Fibroblast of lung (primary cell): ENCODE data around the gene CBR3. TPM values are rescaled to one million over a fixed set of nuclear protein-coding genes. Genes with fewer than 3 reads are reported as not detected.

Experiments used
- DNase-seq, 2 donors: peaks; one replicate each; pipeline versions ENCODE4 v3.0.0 to v3.0.0-alpha.2; 2010; ENCODE audit warnings: low read depth in 2 of 2
- H2AFZ ChIP-seq: 2 replicates; pipeline ENCODE4 v1.5.1; 2012; ENCODE audit warnings: low read length, control low read depth, inconsistent platforms
- H3K27ac ChIP-seq: 2 replicates; pipeline ENCODE4 v1.5.1; 2011; ENCODE audit warnings: low read length, control low read depth; ENCODE audit not compliant: insufficient read depth
- H3K27me3 ChIP-seq: 2 replicates; pipeline ENCODE4 v1.5.1; 2011; ENCODE audit warnings: mild to moderate bottlenecking, low read length; ENCODE audit not compliant: control insufficient read depth, insufficient read depth
- H3K36me3 ChIP-seq: 2 replicates; pipeline ENCODE4 v1.5.1; 2011; ENCODE audit warnings: low read length; ENCODE audit not compliant: control insufficient read depth, insufficient read depth
- H3K4me1 ChIP-seq: 2 replicates; pipeline ENCODE4 v1.5.1; 2011; ENCODE audit warnings: low read length; ENCODE audit not compliant: control insufficient read depth, insufficient read depth; ENCODE audit errors: extremely low read depth
- H3K4me2 ChIP-seq: 2 replicates; pipeline ENCODE4 v1.5.1; 2011; ENCODE audit warnings: low read length, control low read depth; ENCODE audit not compliant: insufficient read depth; ENCODE audit errors: extremely low read depth
- H3K4me3 ChIP-seq, 4 experiments: fragments of 200-600 bp in 1 of 4; sonication (generic) in 1 of 4; replicated peaks in 1 of 4; 2 replicates each; pipeline ENCODE4 v1.5.1; 2011 to 2016; ENCODE audit warnings: low read length in 4 of 4, low read depth in 3 of 4, mild to moderate bottlenecking in 3 of 4, control low read depth in 2 of 4, inconsistent platforms in 1 of 4, mixed read lengths in 1 of 4; ENCODE audit not compliant: insufficient read depth in 1 of 4; ENCODE audit errors: control extremely low read depth in 1 of 4
- H3K79me2 ChIP-seq: 2 replicates; pipeline ENCODE4 v1.5.1; 2012; ENCODE audit warnings: mild to moderate bottlenecking, low read length, inconsistent platforms; ENCODE audit not compliant: control insufficient read depth, insufficient read depth
- H3K9ac ChIP-seq: 2 replicates; pipeline ENCODE4 v1.5.1; 2011; ENCODE audit warnings: mild to moderate bottlenecking, low read length, control low read depth; ENCODE audit not compliant: insufficient read depth
- H3K9me3 ChIP-seq: 2 replicates; pipeline ENCODE4 v1.5.1; 2012; ENCODE audit warnings: low read depth, low read length; ENCODE audit not compliant: control insufficient read depth, insufficient read depth
- H4K20me1 ChIP-seq: 2 replicates; pipeline ENCODE4 v1.5.1; 2011; ENCODE audit warnings: low read length; ENCODE audit not compliant: control insufficient read depth, insufficient read depth; ENCODE audit errors: extremely low read depth
- EZH2 ChIP-seq: IDR thresholded peaks from 2 replicates; pipeline ENCODE4 v1.5.1; 2012; ENCODE audit warnings: low read length, control low read depth, mild to moderate bottlenecking; ENCODE audit errors: missing control alignments
- polyA plus RNA-seq, 2 donors: library from polyadenylated mRNA; depleted of rRNA in 1 of 2; stranded (reverse) in 1 of 2; unstranded in 1 of 2; fragments of >200 nt; gene quantifications; 2 replicates each; pipeline ENCODE4 v1.2.1, GENCODE V29; 2011 to 2012; ENCODE audit warnings: missing spikeins in 1 of 2
- total RNA-seq: library from RNA; depleted of rRNA; stranded (reverse); fragments of >200 nt; gene quantifications from 2 replicates; pipeline ENCODE4 v1.2.1, GENCODE V29; 2014
- TF ChIP-seq, protein P1 (sequence below), 2 donors: IDR thresholded peaks in 1 of 2; conservative IDR thresholded peaks in 1 of 2; 1 replicate in 1 of 2; 2 replicates in 1 of 2; pipeline ENCODE4 v1.5.1; 2011 to 2012; ENCODE audit warnings: low read length in 2 of 2, control low read depth in 1 of 2, inconsistent platforms in 1 of 2, low read depth in 1 of 2, mild to moderate bottlenecking in 1 of 2

CBR3 gene
- total and polyA plus RNA-seq, 2 donors (not counting 1 experiment from before 2014, with no cell fraction given), result 13.2 to 21.1 TPM

DNA sequence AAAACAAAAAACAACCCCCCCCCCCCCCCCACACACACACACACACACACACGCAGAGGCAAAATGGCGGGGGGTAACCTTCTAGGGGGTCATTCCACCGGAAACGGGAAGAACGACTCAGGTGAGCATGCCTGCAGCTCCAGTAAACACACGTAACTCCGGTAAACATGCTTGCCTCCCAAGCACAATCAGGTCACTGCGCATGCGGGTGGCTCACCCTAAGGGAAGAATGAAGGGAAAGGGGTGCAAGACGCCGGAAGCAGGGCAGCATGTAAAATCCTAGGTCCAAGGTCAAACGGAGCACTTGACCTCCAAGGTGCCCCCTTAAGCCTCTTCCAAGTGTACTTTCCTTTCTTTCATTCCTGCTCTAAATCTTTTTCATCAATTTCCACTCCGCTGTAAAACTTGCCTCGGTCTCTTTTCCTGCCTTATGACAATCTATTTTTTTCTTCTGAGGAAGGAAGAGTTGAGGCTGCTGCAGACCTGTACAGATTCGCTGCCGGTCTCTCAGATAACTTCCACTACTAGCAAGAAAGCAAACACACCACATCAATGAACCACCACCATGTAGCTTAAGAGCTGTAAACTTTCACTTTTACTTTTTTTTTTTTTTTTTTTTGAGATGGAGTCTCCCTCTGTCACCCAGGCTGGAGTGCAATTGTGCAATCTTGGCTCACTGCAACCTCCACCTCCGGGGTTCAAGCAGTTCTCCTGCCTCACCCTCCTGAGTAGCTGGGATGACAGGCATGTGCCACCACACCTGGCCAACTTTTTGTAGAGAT lies 21.0 kb upstream of the CBR3 start:
- H3K4me2 ChIP-seq, result peak overlapping the region; percentile 33
- H2AFZ ChIP-seq, result peak overlapping the region; percentile 36
- no peak overlapping the region for H3K4me3 ChIP-seq
- TF ChIP-seq, protein P1, sequence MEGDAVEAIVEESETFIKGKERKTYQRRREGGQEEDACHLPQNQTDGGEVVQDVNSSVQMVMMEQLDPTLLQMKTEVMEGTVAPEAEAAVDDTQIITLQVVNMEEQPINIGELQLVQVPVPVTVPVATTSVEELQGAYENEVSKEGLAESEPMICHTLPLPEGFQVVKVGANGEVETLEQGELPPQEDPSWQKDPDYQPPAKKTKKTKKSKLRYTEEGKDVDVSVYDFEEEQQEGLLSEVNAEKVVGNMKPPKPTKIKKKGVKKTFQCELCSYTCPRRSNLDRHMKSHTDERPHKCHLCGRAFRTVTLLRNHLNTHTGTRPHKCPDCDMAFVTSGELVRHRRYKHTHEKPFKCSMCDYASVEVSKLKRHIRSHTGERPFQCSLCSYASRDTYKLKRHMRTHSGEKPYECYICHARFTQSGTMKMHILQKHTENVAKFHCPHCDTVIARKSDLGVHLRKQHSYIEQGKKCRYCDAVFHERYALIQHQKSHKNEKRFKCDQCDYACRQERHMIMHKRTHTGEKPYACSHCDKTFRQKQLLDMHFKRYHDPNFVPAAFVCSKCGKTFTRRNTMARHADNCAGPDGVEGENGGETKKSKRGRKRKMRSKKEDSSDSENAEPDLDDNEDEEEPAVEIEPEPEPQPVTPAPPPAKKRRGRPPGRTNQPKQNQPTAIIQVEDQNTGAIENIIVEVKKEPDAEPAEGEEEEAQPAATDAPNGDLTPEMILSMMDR (conservative IDR thresholded peaks at IDR 0.05 in 1 of 2, IDR thresholded peaks at IDR 0.05 in 1 of 2; ENCODE audit: low read depth in 1 of 2, low read length in 2 of 2), result no peak
- no peak for TF ChIP-seq EZH2
- H3K79me2 ChIP-seq, result no peaks in the 10 kb centered on the region
- no peak for DNase-seq
- peaks cover 8% of the 10 kb centered on the region for H3K4me1 ChIP-seq
- H4K20me1 ChIP-seq, result no peaks in the 10 kb centered on the region
- H3K27me3 ChIP-seq, result no peaks in the 10 kb centered on the region
- H3K27ac ChIP-seq, result peak overlapping the region; percentile 66
- no peaks in the 10 kb centered on the region for H3K36me3 ChIP-seq
- no peak overlapping the region for H3K9ac ChIP-seq
- H3K9me3 ChIP-seq, result no peaks in the 10 kb centered on the region

DNA sequence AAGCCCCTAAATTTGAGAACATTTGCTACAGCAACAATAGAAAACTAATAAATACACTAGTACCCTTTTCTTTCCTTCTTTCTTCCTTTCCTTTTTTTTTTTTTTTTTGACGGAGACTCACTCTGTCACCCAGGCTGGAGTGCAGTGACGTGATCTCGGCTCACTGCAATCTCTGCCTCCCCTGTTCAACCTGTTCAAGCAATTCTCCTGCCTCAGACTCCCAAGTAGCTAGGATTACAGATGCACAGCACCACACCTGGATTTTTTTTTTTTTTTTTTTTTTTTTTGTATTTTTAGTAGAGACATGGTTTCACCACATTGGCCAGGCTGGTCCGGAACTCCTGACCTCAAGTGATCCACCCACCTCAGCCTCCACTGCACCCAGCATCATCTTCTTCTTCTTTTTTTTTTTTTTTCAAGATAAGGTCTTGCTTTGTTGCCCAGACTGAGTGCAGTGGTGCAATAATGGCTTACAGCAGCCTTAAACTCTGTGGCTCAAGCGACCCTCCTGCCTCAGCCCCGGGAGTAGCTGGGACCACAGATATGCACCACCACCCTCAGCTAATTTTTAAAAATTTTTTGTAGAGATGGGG lies 19.6 kb upstream of the CBR3 start:
- Histone ChIP-seq H3K36me3 (no peaks in the 10 kb centered on the region), H3K27me3 (no peaks in the 10 kb centered on the region), H3K9me3 (no peaks in the 10 kb centered on the region), H3K9ac (no peak overlapping the region), H3K4me2 (no peak overlapping the region), H4K20me1 (no peaks in the 10 kb centered on the region), H3K79me2 (no peaks in the 10 kb centered on the region), H2AFZ (no peak overlapping the region), H3K27ac (no peak overlapping the region), H3K4me3 (no peak overlapping the region), H3K4me1 (peaks cover 8% of the 10 kb centered on the region)
- DNase-seq, result no peak
- no peak for TF ChIP-seq EZH2
- TF ChIP-seq, protein P1 (conservative IDR thresholded peaks at IDR 0.05 in 1 of 2, IDR thresholded peaks at IDR 0.05 in 1 of 2; ENCODE audit: low read depth in 1 of 2, low read length in 2 of 2), result no peak

DNA sequence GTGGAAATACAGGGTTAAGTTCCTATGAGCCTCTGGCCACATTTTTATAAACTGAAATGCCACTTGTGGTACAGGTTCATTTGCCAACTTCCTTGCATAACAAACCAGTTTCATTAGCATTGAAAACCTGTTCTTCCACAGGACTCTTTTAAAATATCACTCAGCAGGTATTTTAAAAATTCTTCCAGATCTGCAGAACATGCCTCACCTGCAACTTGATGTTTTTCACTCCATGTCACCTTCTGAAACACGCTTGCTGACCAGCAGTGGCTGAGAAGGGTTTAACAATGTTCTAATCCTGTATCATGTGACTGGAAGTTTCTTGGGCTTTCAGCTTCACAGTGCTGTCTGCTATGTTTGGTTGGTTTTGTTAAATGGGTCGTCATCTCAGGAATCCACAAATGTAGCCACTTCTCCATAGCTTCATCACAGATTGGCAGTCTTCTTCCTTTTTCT lies 17.6 kb upstream of the CBR3 start:
- no peaks in the 10 kb centered on the region for H3K27me3 ChIP-seq
- no peak for TF ChIP-seq EZH2
- TF ChIP-seq, protein P1 (conservative IDR thresholded peaks at IDR 0.05 in 1 of 2, IDR thresholded peaks at IDR 0.05 in 1 of 2; ENCODE audit: low read depth in 1 of 2, low read length in 2 of 2), result no peak

More for the DNA sequence above, 17.6 kb upstream of the CBR3 start:
- no peak overlapping the region for H2AFZ ChIP-seq
- no peak overlapping the region for H3K9ac ChIP-seq
- H3K4me2 ChIP-seq, result no peak overlapping the region
- H3K36me3 ChIP-seq, result no peaks in the 10 kb centered on the region
- no peak for DNase-seq
- H3K4me1 ChIP-seq, result peaks cover 7% of the 10 kb centered on the region
- H3K9me3 ChIP-seq, result no peaks in the 10 kb centered on the region
- no peaks in the 10 kb centered on the region for H3K79me2 ChIP-seq
- H4K20me1 ChIP-seq, result no peaks in the 10 kb centered on the region
- H3K27ac ChIP-seq, result no peak overlapping the region
- H3K4me3 ChIP-seq, result no peak overlapping the region
